Measurements from ENCODE around the gene PDRG1.

The PDRG1 gene

GRCh38 chr20:31951530-31952453, at the start of gene PDRG1:
PDRG1 (minus strand) TSS chr20:31952046; CDS start chr20:31951961, 85 bp downstream.
- TF ChIP-seq POLR2A (IDR thresholded peaks at IDR 0.05; ENCODE audit: low read length): peak; percentile 80
- no peak for TF ChIP-seq GATA1 (IDR thresholded peaks at IDR 0.05; ENCODE audit: low read depth, low read length)
- DNase-seq: peak; percentile 96 to 98

DNA sequence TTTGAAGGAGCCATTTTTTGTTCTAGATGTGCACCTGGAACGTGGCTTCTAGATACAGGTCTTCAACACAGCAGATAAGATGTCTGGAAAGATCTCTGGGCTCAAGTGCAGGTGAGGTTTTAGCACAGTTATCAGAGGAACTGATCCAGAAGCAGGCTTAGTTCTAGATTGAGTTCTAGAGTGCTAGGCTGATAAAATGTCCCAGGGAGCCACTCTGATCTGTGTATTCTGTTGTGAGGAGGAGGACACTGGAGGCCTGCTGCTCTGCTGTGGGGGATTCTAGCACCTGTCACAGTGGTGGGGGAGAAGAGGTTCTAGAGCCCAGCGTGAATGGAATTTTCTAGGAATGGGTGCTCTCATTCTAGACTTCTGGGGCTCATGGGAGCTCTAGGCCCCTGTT, 46.4 kb upstream of the PDRG1 start:
- TF ChIP-seq GATA1 (IDR thresholded peaks at IDR 0.05; ENCODE audit: low read depth, low read length) (no peak), POLR2A (IDR thresholded peaks at IDR 0.05; ENCODE audit: low read length) (no peak)
- no peak for DNase-seq

- no peak for DNase-seq
- no peak for TF ChIP-seq POLR2A (IDR thresholded peaks at IDR 0.05; ENCODE audit: low read length)
- TF ChIP-seq GATA1 (IDR thresholded peaks at IDR 0.05; ENCODE audit: low read depth, low read length): no peak
Measured at GRCh38 chr20:31996996-31997395, 45.1 kb upstream of the PDRG1 start.

GRCh38 chr20:31992086-31992485, 40.2 kb upstream of the PDRG1 start:
- TF ChIP-seq GATA1 (IDR thresholded peaks at IDR 0.05; ENCODE audit: low read depth, low read length) (no peak), POLR2A (IDR thresholded peaks at IDR 0.05; ENCODE audit: low read length) (no peak)
- no peak for DNase-seq

GRCh38 chr20:31991339-31991705, 39.5 kb upstream of the PDRG1 start:
- no peak for DNase-seq
- no peak for TF ChIP-seq GATA1 (IDR thresholded peaks at IDR 0.05; ENCODE audit: low read depth, low read length)
- no peak for TF ChIP-seq POLR2A (IDR thresholded peaks at IDR 0.05; ENCODE audit: low read length)

DNA sequence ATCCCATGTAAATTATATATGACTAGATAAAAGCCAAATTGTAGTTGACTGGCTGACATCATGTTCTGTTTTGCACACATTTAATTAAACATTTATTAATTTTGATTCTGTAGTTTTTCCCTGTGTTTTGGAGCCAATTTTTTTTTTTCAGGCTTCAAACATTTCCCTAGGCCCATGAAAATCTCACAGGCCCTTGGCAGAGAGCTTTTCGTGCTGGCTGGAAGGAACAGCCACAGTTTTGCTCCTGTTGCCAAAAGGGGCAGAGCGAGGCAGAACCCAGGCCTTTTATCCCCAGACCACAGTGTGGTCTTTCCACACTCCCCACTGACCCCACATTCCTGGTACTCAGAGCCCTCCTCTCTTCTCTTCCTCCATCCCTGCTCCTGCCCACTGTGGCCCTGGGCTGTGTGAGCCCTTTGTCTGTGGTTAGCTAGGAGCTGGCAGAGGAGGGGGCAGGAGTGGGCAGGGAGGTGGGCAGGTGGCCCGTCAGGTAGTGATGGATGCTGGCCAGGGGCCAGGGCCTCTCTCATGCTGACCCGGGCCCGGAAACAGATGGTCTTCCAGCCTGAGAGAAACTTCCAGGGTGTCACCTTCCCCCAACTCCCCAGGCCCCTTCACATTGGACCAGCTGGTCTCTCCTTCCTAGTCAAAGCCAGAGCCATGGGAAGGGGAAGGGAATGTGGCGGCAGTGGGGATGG, 38.9 kb upstream of the PDRG1 start:
- DNase-seq: no peak
- TF ChIP-seq GATA1 (IDR thresholded peaks at IDR 0.05; ENCODE audit: low read depth, low read length): no peak
- TF ChIP-seq POLR2A (IDR thresholded peaks at IDR 0.05; ENCODE audit: low read length): no peak

DNA sequence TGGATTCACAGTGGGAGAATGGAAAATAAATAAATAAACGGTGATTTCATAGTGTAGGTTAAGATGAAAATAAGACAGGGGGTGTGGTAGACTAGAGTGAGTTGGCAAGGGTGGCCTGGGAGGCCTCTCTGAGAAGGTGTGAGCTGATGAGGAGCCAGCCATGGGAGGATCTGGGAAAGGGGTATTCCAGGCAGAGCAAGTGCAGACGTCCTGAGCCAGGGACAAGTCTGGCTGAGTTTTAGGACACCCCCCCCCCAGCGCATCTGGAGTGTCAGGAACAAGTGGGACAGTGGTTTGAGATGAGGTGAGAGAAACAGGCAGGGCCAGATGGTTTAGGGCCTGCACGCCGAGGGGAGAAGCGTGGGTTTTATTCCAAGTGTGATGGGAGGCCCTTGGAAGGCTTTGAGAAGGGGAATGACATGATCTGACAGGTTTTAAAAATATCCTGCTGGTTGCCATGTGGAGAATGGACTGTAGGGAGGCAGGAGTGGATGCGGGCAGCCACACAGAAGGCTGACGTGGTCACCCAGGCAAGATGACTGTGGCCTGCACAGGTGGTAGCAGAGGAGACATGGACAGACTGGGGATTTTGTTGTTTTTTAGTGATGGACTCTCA, 37.3 kb upstream of the PDRG1 start:
- no peak for DNase-seq
- TF ChIP-seq POLR2A (IDR thresholded peaks at IDR 0.05; ENCODE audit: low read length): no peak

DNA sequence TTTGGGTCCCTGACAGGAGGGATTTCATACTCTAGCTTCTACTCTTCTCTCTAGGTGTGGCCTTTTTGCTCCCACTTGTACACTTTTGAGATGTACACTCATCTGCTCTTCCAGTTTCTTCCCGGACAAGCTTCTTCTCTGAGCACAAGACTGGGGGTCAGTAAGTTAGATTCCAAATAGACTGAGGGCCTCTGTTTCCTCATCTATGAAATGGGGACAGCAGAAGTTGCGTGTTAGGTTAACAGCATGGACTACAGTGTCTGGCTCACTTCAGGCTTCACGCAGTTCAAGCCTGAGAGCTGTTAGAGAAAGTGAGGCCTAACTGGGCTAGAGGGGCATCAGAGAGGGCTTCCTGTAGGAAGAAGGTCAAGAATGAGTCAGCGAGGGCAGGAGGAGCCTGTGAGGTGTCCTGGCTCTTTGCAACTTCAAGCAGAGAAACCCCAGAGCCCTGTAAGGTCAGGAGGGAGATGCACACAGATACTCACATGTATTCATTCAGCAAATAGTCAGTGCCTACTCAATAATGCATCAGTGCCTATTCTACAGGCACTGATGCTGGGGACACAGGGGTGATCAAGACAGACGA, 36.7 kb upstream of the PDRG1 start:
- no peak for TF ChIP-seq POLR2A (IDR thresholded peaks at IDR 0.05; ENCODE audit: low read length)
- no peak for TF ChIP-seq GATA1 (IDR thresholded peaks at IDR 0.05; ENCODE audit: low read depth, low read length)
- no peak for DNase-seq

DNA sequence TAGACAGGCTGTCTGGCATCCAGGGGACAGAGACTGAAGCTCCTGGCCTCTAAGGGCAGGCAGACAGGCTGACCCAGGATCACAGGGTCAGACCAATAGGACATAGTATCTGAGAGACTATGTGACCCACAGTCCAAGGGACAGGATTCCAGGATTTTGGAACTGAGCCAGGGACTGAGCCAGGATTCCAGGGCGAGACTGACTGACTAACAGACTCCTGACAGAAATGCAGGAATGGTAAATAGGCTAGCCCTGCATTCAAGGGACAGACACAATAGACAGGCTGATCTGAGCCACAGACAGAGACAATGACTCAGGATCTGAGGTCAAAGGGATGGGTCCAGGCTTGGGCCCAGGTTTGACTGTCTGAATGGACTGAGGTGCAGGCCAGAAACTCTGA, 35.9 kb upstream of the PDRG1 start:
- DNase-seq: no peak
- no peak for TF ChIP-seq POLR2A (IDR thresholded peaks at IDR 0.05; ENCODE audit: low read length)
- TF ChIP-seq GATA1 (IDR thresholded peaks at IDR 0.05; ENCODE audit: low read depth, low read length): no peak

DNA sequence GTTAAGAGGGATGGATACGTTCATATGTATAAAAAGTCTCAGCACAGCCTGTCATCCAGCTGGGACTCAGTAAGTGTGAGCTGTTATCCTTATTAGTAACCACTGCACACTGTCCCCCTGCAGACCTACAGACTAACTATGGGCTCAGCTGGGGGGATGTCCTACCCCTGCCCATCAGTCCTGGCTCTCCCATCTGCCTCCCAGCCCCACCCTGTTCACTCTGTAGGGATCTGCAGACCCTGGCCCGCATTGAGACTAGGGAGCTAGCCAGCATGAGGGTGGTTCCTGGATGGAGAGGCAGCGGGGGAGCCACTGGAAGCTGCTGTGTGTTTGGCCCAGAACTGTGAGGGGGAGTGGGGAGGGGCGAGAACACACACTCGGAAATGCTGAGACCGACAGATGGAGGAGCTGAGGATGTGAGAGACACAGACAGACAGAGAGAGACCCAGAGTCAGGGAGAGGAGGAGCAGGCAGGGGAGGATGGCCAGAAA, 33.2 kb upstream of the PDRG1 start:
- TF ChIP-seq GATA1 (IDR thresholded peaks at IDR 0.05; ENCODE audit: low read depth, low read length) (no peak), POLR2A (IDR thresholded peaks at IDR 0.05; ENCODE audit: low read length) (no peak)
- no peak for DNase-seq

- no peak for DNase-seq
Measured at GRCh38 chr20:31981784-31982183, 29.9 kb upstream of the PDRG1 start.

DNA sequence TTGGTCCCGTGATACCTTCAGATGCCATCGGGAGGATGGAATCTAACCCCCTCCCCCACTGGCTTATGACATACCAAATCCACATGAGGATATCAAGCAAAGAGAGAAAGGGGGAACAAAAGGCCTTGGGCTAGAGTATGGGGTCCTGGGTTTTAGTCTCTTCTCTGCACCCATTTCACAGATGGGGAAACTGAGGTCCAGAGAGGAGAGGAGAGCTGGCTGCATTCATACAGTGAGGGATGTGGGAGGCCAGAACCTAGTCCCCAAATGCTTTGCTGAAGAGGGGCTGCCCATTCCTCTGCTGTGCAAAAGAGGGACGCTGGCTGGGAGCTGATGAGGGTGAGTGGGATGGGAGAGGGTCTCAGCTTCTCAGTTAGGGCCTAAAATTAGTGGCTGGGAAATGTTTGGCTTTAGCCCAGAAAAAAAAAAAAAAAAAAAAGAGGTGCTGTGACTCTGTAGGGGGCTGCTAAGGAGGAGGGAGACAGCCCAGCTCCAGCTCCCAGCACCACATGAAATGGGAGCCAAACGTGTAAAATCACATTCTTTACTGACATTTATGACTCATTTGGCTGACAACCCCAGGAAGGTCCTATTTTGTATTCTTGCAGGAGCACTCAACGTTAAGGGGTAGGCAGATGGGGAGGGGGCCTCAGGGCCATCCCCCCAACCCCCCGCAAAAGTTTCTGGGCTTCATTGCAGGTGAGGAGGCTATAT, 28.0 kb upstream of the PDRG1 start:
- DNase-seq: no peak
- TF ChIP-seq POLR2A (IDR thresholded peaks at IDR 0.05; ENCODE audit: low read length) (no peak), GATA1 (IDR thresholded peaks at IDR 0.05; ENCODE audit: low read depth, low read length) (no peak)

More at GRCh38 chr20:31981784-31982183, 29.9 kb upstream of the PDRG1 start:
- no peak for TF ChIP-seq POLR2A (IDR thresholded peaks at IDR 0.05; ENCODE audit: low read length)
- no peak for TF ChIP-seq GATA1 (IDR thresholded peaks at IDR 0.05; ENCODE audit: low read depth, low read length)

GRCh38 chr20:31977080-31977479, 25.2 kb upstream of the PDRG1 start:
- TF ChIP-seq GATA1 (IDR thresholded peaks at IDR 0.05; ENCODE audit: low read depth, low read length) (no peak), POLR2A (IDR thresholded peaks at IDR 0.05; ENCODE audit: low read length) (no peak)
- no peak for DNase-seq
